ENCODE data around the gene PIK3R6. TPM values are rescaled to one million over a fixed set of nuclear protein-coding genes. Genes with fewer than 3 reads are reported as not detected.

PIK3R6 gene, protein sequence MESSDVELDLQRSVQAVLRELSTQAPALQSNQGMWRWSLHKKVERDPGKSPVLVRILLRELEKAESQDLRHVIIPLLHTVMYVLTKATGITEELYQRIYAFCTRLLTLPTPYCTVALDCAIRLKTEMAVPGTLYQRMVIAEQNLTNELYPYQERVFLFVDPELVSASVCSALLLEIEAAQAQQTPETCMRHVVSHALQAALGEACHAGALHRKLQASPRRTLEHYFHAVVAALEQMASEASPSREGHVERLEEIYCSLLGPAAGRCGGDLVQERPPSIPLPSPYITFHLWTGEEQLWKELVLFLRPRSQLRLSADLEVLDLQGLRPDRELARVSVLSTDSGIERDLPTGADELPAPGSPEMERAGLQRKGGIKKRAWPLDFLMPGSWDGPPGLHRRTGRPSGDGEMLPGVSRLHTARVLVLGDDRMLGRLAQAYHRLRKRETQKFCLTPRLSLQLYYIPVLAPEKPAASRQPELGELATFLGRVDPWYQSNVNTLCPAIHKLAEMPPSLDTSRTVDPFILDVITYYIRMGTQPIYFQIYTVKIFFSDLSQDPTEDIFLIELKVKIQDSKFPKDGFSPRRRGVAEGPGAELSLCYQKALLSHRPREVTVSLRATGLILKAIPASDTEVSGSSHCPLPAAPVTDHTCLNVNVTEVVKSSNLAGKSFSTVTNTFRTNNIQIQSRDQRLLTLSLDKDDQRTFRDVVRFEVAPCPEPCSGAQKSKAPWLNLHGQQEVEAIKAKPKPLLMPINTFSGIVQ
- total RNA-seq: 0.94 TPM

DNA sequence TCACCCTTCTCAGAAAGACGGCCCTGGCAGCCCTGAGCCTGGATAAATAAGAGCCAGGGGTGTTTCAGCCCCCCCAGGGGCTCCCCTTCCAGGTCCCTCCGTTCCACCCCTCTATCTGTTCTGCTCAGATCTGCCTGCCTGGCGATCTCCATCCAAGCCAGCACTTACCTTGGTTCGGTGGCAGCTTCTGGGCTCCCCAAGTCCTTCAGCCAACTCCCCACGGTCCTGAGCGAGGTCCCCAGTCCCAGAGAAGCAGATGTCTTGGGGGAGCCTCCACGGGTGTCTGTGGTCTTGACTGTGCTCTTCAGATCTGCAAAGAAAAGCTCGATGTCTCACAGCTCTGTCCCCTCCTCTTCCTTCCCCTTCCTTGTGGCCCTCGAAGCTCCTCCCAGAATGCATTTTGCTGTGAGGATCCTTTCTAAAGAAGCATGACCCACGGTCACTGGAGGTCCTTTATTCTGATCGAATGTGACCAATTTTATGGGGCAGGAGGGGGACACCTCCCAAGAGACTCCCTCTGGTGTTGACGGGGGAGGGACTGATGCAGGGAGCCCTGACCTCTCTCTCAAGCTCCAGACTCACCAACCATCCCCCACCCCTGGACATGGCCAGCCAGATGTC lies at the start of gene PIK3R6:
Gene PIK3R6, minus strand, starts transcription at position 314 of the 621 bp plus-strand sequence. CDS start 17,880 bp downstream, outside the sequence.

DNA sequence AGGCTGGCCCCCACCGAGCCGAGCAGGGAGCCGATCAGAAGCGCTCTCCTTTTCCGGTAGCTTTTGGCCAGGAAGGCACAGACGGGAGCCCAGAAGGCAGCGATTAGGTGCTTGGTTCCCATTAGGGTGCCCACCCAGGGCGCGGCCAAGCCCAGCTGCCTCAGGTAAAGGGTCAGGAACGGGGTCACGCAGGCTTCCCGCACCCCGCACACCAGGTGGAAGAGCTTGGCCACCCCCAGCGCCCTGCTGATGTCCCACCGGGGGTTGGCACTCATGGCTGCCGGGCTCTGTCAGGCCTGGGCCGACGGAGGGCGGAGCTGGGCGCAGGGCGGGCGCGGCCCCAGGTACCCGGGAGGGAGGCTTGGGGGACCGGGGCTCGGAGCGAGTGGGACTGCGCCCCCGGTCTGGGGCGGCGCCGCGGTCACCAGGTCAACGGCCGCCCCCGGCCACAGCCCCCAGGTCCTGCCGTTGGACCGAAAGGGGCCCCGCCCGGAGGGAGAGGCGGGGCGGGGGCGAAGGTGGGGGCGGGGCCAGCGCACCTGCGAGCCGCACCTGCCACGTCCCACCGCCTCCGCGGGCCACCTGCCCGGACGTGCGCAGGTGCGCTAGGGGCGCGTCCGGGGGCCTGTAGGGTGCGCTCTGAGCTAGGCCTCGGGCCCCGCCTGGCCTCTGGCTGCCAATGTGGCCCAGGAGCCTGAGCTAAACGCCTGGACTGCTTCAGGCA lies 68.5 kb downstream of the PIK3R6 start, which contains the start of gene MFSD6L:
Gene MFSD6L, minus strand, starts transcription at position 520 of the 724 bp plus-strand sequence. Its CDS starts 245 bp downstream, at position 275.

DNA sequence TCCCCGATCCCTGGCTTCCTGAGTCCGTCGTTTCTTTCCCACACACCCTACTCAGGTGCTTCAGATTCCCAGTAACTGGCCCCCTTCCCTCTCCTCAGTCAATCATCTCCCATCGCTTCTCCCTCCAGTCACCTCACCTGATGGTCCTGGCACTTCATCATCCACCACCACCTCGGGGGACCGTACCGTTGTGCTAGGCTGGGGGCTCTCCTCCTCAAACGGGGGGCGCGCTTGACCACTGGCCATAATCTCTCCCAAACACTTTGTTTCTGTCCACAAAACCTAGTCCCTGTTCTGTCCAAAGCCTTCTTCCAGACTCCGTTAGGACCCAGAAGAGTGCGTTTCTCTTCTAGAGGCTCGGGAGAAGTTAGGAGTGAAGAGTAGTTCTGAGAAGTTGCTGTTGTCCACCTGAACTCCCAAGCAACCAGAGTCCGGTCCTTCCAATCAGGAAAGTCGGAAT lies 109.3 kb downstream of the PIK3R6 start, which contains the start of gene SPDYE4:
Gene SPDYE4, minus strand, starts transcription at position 410 of the 460 bp plus-strand sequence. Its CDS starts 164 bp downstream, at position 246.

Other genes with a start within 250 kb of the PIK3R6 start
- gene MYH10, start 236.9 kb downstream of the PIK3R6 start, total RNA-seq: 210 TPM
- gene CCDC42, start 122.8 kb downstream of the PIK3R6 start, total RNA-seq: not detected
- gene SPDYE4, start 109.1 kb downstream of the PIK3R6 start, total RNA-seq: not detected
- gene MFSD6L, start 68.3 kb downstream of the PIK3R6 start, total RNA-seq: 0.31 TPM
- 0.31 TPM for gene PIK3R5, start 98.0 kb upstream of the PIK3R6 start, total RNA-seq
- 4.7 TPM for gene NTN1, start 153.8 kb upstream of the PIK3R6 start, total RNA-seq